ENCODE measurements around the gene PTPRR.

DNA sequence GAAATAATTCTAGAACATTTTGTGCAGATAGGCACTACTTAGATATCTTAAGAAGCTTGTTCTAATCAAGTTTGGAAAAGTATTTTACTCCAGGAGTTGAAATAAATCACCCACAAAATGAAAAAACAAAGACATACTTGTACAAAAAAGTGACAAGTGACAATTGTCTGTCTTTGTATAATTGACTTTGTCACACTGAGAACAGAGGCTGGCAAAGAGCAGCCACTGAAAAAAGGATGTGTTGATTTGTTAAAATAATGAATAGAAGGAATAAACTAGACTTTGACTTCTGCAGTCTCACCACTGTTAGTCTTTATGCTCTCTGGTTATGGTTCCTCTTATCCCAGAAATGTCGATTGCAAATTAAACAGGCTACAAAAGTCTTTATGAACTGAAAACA lies 77.6 kb downstream of the PTPRR start:
- no peak for TF ChIP-seq NFRKB (IDR thresholded peaks at IDR 0.05)
- TF ChIP-seq HDAC2 (CRISPR knock-in tag; IDR thresholded peaks at IDR 0.05): no peak
- TF ChIP-seq SATB2 (CRISPR knock-in tag; IDR thresholded peaks at IDR 0.05): no peak
- no peak for TF ChIP-seq POLR2AphosphoS5 (IDR thresholded peaks at IDR 0.05; ENCODE audit: low read depth, low read length)
- TF ChIP-seq, protein P1, sequence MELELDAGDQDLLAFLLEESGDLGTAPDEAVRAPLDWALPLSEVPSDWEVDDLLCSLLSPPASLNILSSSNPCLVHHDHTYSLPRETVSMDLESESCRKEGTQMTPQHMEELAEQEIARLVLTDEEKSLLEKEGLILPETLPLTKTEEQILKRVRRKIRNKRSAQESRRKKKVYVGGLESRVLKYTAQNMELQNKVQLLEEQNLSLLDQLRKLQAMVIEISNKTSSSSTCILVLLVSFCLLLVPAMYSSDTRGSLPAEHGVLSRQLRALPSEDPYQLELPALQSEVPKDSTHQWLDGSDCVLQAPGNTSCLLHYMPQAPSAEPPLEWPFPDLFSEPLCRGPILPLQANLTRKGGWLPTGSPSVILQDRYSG (CRISPR knock-in tag; IDR thresholded peaks at IDR 0.05): no peak
- no peak for TF ChIP-seq HDAC6 (IDR thresholded peaks at IDR 0.05; ENCODE audit: low read depth, low read length)

All from HepG2 (cell line).